ENCODE results near the gene PIGM.
"Not testable (repeated sequence)": the region's sequence is repeated elsewhere in the genome, so short reads cannot be mapped to it uniquely, and the experiment has no call there.

PIGM gene

DNA sequence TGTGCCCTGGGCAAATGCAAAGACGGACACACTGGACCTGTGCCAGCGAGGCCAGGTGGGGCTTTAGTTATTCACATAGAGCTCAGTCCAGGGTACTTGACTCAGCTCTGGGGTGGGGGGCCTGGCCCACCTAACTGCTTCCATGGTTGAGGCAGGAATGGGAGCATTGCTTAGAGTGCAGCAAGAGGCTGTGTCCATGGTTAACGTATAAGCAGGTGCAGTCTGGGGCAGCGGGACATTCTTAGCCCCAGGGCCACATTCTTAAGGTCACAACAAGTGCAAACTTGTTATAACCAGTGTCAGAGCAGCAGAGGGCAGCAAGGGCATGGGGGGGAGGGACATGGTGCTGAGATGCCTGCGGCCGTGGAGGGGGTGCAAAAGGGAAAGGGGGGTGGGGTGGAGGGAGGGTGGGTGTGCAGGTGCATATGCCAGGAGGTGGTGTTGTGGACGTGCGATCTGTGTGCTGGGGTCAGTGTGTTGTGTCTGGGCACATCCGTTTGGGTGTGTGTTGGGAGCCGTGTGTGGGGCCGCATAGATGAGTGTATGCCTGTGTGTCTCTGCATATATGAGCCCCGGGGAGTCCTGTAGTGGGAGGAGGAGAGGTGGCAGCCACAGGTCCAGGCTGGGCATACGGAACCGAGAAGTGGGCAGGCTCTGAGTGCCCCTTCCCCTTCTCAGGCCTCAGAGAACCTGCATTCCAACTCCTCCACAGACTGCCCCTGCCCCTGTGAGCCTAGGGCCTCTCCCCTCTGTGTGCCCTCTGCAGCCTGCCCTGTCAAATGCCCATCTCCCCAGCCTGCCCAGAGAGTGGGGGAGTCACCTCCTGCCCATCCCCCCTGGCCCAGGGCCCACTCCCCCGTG, 29.8 kb upstream of the PIGM start:
- DNase-seq (ENCODE audit: low read depth): no peak

DNA sequence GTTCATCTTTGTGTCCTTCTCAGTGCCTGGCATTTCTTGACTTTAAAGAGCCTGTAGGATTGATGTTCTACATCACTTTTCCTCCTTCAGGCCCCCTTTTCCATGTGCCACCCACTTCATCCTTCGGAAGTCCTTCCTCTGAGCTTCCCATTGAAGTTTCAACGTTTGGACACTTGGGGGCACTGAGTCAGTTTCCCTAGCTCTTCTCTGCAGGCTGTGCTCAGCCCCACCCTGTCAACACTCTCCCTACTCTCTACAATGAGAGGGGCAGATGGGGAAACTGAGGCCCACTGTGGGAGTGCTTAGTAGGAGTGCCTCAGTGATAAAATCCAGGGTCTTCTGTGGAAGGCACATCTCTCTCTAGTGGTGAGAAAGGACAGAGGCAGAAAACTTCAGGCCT, 26.3 kb upstream of the PIGM start:
- peak; percentile 20 for DNase-seq (ENCODE audit: low read depth)

DNA sequence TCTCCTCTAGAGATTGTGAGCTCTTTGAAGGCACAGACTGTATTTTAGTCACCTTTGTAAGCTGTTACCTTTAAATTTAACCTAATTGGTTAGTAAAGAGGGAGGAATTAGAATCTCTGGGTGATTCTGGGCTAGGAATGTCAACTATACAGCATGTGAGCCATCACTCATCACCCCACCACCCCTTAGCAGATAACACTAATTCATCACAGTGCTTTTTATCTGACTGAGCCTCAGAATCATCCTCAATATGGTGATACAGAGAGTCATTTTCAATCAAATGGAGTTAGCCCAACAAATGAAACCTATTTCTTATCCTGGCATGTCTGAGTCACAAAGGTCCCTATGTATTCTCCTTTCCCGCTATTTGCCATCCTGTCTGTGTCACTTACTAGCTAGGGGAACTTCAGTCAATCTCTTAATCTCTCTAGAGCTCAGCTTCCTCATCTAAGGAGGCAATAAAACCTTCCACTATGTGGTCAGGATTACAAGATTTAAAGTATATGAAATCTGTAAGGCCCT, 24.9 kb upstream of the PIGM start:
- no peak for DNase-seq (ENCODE audit: low read depth)

DNA sequence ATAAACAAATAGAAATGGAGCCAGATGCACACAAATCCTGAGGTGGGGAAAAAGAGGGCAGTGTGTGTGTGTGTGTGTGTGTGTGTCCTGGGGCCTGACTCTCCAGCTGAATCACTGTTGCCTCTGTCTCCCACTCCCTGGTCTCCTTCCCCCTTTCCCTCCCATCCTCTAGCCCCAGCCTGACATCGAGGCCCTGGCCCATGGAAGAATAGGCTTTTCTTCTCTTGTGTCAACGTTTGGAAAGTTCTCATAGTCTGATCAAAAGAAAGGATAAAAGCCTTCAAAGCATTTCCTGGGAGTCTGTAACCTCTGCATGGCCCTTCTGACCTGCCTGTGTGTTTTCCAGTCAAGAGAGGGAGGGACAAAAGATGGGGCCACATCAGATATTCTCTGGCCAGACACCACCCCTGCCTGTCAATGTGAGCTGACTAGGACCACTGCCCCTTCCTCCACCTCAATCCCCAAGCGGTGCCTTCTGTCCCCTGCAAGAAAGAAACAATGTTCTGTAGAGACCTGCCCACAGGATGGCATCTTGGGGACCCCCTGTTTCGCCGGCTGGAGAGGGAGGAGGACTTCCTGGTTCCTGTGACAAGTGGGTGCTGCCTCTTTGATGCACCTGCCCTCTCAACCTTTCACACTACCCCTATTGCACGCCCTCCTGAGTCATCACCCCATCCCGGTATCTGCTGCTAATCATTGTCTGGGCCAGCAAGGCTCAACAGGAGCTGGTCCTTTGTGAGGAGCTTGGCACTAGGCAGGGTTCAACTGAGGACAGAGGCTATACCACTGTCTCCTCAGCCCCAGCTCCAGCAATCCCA, 22.0 kb upstream of the PIGM start:
- DNase-seq (ENCODE audit: low read depth): no peak

DNA sequence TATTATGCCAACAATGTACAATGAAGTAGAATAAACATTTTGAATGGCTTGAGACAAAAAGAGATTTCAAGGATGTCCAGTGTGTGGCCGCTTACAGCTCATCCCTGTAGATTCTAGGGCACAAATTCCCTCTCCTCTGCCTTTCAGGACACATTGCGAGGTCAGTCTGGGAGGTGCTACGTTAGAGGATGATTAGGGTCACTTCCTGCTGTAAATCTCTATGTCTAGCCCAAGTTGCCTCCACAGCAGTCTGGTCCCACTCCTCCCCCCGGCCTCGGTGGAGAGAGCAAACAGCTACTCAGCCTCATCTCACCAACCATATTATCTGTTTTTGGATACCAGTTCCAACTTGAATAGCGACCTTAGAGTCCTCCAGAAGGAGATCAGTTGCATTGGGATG, 21.1 kb upstream of the PIGM start:
- DNase-seq (ENCODE audit: low read depth): no peak

DNA sequence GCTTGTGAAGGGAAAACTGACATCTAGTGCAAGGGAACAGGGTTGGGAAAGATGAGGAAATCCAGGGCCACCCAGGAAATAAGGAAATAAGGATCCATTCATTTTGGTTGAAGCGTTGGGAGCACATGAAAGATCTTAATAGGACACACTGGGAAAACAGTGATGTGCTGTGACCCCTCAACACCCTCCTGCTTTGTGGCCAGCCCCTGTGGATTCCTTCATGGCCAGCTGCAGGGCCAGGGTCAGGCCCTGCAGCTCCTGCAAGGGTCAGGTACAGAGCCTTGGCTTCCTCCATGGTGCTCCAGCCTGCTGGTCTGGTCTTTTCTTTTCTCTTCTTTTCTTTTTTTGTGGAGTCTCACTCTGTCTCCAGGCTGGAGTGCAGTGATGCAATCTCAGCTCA, 18.8 kb upstream of the PIGM start:
- no peak for DNase-seq (ENCODE audit: low read depth)

DNA sequence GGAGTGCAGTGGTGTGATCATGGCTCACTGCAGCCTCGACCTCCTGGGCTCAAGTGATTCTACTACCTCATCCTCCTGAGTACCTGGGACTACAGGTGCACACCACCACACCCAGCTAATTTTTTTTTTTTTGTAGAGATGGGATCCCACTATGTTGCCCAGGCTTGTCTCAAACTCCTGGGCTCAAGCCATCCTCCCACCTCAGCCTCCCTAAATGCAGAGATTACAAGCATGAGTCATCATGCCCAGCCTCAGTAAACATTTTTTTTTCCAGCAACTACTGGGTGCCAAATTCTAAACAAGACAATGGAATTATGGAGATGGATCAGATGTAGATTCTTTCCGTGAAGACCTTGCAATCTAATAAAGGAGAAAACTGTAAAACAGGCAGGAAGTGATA, 18.4 kb upstream of the PIGM start:
- not testable (repeated sequence) for DNase-seq (ENCODE audit: low read depth)

DNA sequence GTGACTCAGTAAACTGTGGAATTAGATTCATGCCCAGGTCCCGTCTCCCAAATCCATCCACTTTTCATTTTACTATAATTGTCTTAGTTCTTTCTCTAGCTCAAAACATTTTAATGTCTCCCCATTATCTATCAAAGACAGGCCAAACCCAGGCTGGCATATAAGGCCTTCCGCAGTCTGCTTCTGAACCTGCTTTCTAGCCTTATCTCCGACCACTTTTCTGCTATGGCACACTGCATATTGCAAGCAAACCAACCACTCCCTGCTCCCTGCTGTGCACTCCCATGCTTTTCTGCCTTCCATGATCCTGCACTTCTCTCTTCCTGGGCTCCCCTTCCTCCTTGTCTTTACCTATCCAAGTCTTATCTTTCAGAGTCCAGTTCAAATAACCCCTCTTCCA, 17.3 kb upstream of the PIGM start:
- DNase-seq (ENCODE audit: low read depth): no peak

DNA sequence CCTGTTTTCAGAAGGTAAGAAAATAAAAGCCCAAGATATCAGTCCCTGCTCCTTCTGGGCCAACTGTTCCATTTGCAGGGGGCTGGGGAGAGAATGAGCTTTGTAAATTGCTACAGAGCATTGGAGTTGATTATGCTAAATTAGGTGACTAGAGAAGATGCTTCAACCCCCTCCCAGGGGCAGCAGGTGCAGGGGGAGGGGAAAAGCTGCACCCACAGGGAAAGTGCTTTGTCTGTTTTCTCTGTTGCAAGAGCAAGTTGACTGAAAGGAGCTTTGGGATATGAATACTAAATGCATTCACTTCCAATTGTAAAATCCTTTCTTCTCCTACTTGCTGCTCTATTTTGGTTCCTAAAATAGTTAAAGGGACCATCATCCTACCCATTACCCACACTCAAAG, 16.5 kb upstream of the PIGM start:
- no peak for DNase-seq (ENCODE audit: low read depth)

DNA sequence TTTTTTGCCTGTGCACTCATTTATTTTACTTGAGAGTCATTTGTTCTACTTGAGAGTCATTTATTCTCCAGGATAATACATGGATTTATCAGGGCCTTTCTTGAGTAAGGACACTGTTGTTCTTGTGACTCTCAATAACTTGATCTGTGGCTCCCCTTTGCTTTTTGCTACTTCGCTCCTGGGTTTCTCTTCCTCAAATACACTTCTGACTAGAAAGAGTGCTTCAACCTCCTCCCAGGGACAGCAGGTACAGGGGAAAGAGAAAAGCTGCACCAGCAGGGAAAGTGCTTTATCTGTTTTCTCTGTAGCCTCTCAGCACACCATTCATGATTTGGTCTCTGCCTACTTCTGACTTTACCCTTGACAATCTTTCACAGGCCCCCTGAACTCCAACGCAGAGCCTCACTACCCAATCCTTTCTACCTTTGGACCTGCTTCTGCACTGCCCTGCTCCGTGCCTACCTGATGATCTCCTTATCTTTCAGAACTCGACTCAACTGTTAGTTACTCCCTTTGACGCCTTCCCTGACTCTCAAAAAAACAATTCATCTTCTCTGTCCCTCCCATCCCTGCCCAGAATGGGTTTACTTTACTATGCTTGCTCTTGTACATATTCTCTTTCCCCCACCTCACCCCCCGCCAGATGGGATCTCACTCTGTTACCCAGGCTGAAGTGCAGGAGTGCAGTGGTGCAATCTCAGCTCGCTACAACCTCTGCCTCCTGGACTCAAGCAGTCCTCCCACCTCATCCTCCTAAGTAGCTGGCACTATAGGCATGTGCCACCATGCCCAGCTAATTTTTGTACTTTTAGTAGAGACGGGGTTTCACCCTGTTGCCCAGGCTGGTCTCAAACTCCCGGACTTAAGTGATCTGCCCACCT, 15.6 kb upstream of the PIGM start:
- no peak for DNase-seq (ENCODE audit: low read depth)

DNA sequence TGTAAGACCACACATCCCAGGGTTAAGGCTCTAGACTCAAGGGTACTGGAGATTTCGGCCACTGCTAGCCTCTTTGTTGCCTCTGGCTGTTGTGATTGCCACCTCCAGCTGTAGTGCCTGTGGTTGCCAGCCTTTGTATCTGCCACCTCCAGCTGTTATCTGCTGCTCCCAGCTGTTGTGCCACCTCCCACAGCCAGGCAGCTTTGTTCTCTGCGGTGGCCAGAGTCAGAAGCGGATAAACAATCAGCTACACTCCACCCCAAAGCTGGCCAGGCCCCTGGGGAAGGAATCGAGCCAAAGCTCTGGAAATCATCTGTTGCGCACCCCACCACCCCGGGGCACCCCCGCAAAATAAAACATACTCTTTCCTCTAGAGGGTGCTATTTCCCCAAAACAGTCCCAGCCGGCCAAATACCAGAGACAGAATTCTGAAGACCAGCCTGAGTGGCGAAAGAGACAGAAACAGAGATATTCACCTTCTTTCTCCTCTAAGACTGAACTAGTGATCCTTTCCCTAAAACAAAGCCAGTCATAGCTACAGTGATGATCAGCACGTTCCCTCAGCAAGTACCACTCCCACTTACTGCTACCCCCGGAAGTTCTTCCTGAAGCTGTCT, 14.8 kb upstream of the PIGM start:
- DNase-seq (ENCODE audit: low read depth): peak; percentile 45

DNA sequence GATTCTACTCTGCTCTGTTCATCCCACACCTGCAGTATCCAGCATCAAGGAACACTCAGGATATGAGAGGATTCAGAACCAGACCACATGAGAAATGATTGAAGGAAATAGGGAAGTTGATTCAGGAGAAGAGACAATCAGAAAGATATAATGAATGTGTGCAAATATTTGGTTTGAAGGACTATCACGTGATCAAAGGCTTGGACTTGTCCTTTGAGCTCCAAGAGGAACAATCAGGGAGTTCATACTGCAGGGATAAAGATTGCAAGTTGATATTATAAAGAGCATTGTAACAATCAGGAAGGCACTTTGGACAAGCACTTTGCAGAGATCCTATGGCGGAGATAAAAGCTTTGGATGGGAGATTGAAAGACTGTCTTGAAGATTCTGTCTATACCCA, 13.9 kb upstream of the PIGM start:
- no peak for DNase-seq (ENCODE audit: low read depth)

DNA sequence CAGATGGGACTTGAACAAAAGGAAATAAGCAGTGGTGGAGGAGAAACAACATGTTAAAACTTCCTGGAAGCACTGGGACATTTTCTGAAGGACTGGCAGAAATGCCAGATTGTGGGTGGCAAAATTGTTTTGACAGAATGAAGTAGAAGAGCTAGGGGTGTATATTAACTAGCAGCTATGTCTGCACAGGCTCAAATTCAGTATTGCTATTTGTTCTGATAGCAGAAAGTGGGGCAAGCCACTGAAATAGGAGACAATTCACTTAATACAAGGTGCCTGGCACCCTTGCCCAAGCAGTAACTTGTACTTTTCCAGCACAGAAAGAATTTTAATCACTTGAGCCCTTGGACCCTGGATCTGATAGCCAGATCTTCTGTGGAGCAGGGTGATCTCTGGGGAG, 11.8 kb upstream of the PIGM start:
- DNase-seq (ENCODE audit: low read depth): no peak

DNA sequence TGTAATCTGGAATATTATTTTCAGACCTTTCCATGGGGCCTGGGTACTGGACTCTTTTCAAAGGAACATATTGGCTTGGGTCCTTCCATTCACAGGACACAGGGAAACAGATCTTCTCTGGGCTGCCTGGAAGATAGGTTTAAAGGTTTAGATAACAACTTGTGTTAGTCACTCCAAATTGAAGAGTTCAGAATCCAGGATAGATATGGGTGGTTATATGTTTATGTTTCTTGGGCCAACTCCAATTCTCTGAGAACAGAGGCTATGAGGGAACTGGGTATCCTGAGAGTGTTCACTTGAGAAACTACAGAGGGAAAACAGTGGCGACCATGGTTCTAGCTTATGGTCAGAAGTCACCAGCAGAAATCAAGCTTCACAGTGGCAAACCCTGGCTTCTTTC, 8.7 kb upstream of the PIGM start:
- peak; percentile 16 for DNase-seq (ENCODE audit: low read depth)

DNA sequence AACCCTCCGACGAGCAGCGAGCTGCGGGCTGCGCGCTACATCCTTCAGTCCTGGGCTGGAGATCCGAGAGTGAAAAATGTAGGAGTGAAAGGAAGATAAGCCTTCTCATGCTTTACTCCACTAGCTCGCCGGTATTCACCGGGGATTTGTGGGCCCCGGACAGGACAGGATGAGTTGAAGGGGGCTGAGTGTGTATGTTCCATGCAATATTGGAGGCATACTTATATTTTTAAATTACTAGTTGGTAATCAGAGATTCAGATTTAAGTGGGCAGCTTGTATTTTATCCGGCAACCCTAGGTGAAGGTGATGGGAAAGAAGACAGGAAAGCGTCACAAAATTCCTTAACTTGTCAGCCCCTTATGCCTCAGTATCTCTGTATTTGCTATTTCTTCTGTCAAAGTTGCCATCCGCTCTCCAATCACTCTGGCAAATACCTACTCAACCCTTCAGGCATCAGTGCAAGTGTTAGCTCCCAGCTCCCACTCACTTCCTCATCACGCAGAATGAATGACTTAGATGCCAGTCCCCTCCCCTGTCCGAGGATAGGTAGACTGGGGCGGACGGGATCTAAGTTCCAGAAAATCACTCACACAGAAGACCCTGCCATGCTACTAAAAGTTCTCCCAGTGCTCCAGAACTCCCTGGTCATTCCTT, 503 bp upstream of the PIGM start:
- peak; percentile 10 for DNase-seq (ENCODE audit: low read depth)

DNA sequence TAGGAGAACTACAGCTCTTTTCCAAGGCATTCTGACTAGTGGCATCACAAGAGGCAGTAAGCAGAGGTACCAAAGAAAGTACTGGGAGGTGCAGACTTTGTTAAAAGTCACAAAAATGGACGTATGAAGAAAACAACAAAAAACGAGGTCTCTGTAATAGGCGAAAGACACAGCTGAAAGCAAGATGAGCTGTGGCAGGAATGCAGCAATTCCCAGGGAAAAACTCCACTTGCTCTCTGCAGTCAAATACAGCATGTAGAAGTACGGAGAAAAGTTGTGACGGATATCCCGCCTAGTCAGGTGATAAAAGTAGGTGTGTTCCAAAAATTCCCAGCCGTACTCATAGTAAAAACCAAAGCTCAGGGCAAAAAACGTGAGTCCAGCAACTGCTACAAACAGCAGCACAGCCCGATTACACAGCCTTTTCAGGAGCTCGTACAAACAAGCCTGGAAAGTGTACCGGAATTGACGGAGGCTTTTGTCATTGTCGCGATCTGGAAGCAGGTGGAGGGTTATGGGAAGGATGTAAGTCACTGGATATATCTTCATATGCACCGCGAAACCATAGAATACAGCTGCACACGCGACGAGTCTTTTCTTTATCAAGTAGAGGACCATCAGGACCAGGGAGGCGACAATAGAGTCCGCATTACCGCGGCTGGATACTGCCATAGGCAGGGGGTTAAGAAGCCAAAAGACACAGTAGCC, 979 bp downstream of the PIGM start:
- DNase-seq (ENCODE audit: low read depth): peak; percentile 13

DNA sequence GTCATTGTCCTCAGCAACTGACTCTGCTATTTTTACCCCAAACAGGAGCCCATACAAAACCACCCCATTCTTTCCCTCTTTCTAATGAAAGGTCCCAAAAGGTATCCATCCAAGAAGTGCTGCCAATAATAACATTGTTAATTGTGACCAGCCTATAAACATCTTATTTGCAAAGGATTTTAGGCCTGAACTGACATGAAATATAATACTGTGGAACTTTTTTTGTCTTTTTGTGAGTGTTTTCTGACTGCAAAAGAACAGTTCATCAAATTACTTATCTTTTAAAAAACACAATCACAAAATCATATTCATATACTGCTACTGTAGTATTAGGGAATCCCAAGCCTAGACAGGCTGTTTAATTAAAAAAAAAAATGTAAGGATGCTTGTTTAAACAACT, 3.4 kb downstream of the PIGM start:
- DNase-seq (ENCODE audit: low read depth): no peak

DNA sequence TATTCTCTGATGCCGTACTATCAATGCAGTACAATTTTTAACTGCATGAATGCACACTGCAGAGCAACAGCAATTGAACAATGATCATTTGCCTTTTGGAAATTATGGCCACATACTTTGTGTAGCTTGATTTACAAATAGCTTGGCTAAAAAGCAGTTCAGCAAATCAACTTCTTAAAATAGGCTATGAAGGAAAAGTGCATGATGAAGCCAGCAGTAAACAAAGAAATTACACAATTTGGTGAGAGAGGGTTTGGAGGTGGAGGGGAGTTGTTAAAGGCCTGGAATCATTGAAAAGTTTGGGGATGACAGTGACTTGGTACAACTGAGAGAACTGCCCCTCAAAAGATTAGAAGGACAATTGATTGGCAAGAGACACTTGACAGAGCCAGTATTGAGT, 6.5 kb downstream of the PIGM start:
- no peak for DNase-seq (ENCODE audit: low read depth)

DNA sequence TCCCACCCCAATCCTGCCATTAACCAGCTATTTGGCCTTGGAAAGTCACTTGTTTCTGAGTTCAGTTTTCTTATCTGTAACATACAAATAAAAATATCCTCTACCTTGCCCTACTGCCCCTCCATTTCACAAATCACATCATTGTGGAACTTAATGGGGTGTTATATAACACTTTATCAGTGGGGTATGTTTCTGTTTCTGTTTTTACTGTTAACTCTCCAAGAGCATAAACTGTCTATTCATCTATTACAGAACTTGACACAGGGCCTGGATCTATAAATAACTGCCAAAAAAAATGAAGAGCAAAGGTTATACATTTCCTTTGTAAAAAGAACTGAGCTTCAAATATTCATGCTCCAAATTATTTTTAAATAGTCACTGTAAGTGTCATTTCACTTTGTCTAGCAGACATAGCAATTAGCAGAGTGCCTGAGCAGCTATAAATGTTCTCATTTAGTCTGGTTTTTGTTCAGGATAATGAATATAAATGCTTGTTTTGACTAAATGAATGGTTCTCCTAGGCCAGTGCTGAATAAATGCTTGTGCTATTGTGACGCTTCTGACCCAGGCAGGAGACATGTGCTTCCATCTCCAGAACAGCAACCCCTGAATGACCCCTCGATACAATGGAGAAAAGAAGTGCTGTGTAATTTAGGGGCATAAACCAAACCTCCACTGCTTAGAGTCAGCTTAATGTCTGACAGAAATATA, 7.4 kb downstream of the PIGM start:
- DNase-seq (ENCODE audit: low read depth): no peak
